NCI-H2171 treated with DMSO at 0.1 percent for 48 hours (cell line): ENCODE data around the gene HSD11B1.

Experiments
- DNase-seq: peaks from one replicate; lab custom pipeline; 2025; lab: John Stamatoyannopoulos, UW

Gene HSD11B1

GRCh38 chr1:209704584-209704983, at the start of gene HSD11B1:
Gene HSD11B1, plus strand, starts transcription at chr1:209704846. Its CDS starts 97 bp downstream, at chr1:209704943.
- DNase-seq, result no peak

GRCh38 chr1:209655411-209656231, 49.0 kb upstream of the HSD11B1 start:
- DNase-seq, result no peak

- DNase-seq, result no peak
These were observed 47.3 kb upstream of the HSD11B1 start for GRCh38 chr1:209657140-209657879.

GRCh38 chr1:209657918-209658317, 46.7 kb upstream of the HSD11B1 start:
- DNase-seq, result no peak

GRCh38 chr1:209659909-209660308, 44.7 kb upstream of the HSD11B1 start:
- no peak for DNase-seq

- DNase-seq, result no peak
These were observed 43.6 kb upstream of the HSD11B1 start for GRCh38 chr1:209661071-209661470.

- no peak for DNase-seq
These were observed 41.7 kb upstream of the HSD11B1 start for GRCh38 chr1:209662879-209663327.

- DNase-seq, result no peak
These were observed 37.5 kb upstream of the HSD11B1 start for GRCh38 chr1:209667103-209667502.

- DNase-seq, result no peak
These were observed 36.9 kb upstream of the HSD11B1 start for GRCh38 chr1:209667708-209668107.

- no peak for DNase-seq
These were observed 34.1 kb upstream of the HSD11B1 start for GRCh38 chr1:209670441-209671082.

- no peak for DNase-seq
These were observed 31.7 kb upstream of the HSD11B1 start for GRCh38 chr1:209672705-209673630.

GRCh38 chr1:209673631-209674417, 30.8 kb upstream of the HSD11B1 start:
- no peak for DNase-seq

GRCh38 chr1:209674957-209675564, 29.6 kb upstream of the HSD11B1 start, which contains the start of gene G0S2:
Gene G0S2, plus strand, starts transcription at chr1:209675412. Its CDS starts 273 bp downstream, at chr1:209675685.
- no peak for DNase-seq

GRCh38 chr1:209675565-209676154, 29.0 kb upstream of the HSD11B1 start:
- no peak for DNase-seq

GRCh38 chr1:209678981-209679539, 25.6 kb upstream of the HSD11B1 start:
- DNase-seq, result no peak

- no peak for DNase-seq
These were observed 18.8 kb upstream of the HSD11B1 start for GRCh38 chr1:209685821-209686220.

- no peak for DNase-seq
These were observed 18.3 kb upstream of the HSD11B1 start for GRCh38 chr1:209686322-209686721.

- no peak for DNase-seq
These were observed 15.9 kb upstream of the HSD11B1 start for GRCh38 chr1:209688746-209689234.

- DNase-seq, result peak; percentile 13
These were observed 15.2 kb upstream of the HSD11B1 start for GRCh38 chr1:209689477-209689876.
